NK-92 treated with Interleukin-12 subunit alpha and Interleukin-12 subunit beta, amount 100 ng/mL, for 24 hours (cell line): ENCODE measurements around the gene SLC1A3.

ENCODE experiments used
- DNase-seq: peaks from one replicate; lab custom pipeline; 2025; lab: John Stamatoyannopoulos, UW

The SLC1A3 gene

GRCh38 chr5:36655161-36655560 is 48.8 kb downstream of the SLC1A3 start:
- no peak for DNase-seq

GRCh38 chr5:36656556-36656955 is 50.1 kb downstream of the SLC1A3 start:
- no peak for DNase-seq

- no peak for DNase-seq
Observed at GRCh38 chr5:36657563-36657995, 51.2 kb downstream of the SLC1A3 start.

GRCh38 chr5:36658038-36658756 is 51.8 kb downstream of the SLC1A3 start:
- DNase-seq, result no peak

- no peak for DNase-seq
Observed at GRCh38 chr5:36659411-36659810, 53.0 kb downstream of the SLC1A3 start.

- DNase-seq, result no peak
Observed at GRCh38 chr5:36660397-36661049, 54.1 kb downstream of the SLC1A3 start.

GRCh38 chr5:36661456-36662220 is 55.2 kb downstream of the SLC1A3 start:
- no peak for DNase-seq

GRCh38 chr5:36662291-36662851 is 56.0 kb downstream of the SLC1A3 start:
- DNase-seq, result no peak

GRCh38 chr5:36664766-36665165 is 58.4 kb downstream of the SLC1A3 start:
- DNase-seq, result no peak

- DNase-seq, result no peak
Observed at GRCh38 chr5:36665628-36666027, 59.2 kb downstream of the SLC1A3 start.

- no peak for DNase-seq
Observed at GRCh38 chr5:36666274-36666673, 59.9 kb downstream of the SLC1A3 start.

- DNase-seq, result no peak
Observed at GRCh38 chr5:36666986-36667385, 60.6 kb downstream of the SLC1A3 start.

- DNase-seq, result no peak
Observed at GRCh38 chr5:36667824-36668223, 61.4 kb downstream of the SLC1A3 start.

- DNase-seq, result no peak
Observed at GRCh38 chr5:36669015-36669651, 62.7 kb downstream of the SLC1A3 start.

- DNase-seq, result no peak
Observed at GRCh38 chr5:36670548-36670947, 64.1 kb downstream of the SLC1A3 start.

- DNase-seq, result no peak
Observed at GRCh38 chr5:36675282-36675681, 68.9 kb downstream of the SLC1A3 start.

- no peak for DNase-seq
Observed at GRCh38 chr5:36679221-36679989, 73.0 kb downstream of the SLC1A3 start.

GRCh38 chr5:36680066-36680465 is 73.7 kb downstream of the SLC1A3 start:
- DNase-seq, result no peak

- DNase-seq, result no peak
Observed at GRCh38 chr5:36681711-36682110, 75.3 kb downstream of the SLC1A3 start.

- no peak for DNase-seq
Observed at GRCh38 chr5:36682499-36682898, 76.1 kb downstream of the SLC1A3 start.

- no peak for DNase-seq
Observed at GRCh38 chr5:36683821-36684434, 77.5 kb downstream of the SLC1A3 start.
